IPS-11a (cell line): ENCODE measurements around the gene RASA3.

Source experiments
- H3K4me3 ChIP-seq: one replicate; pipeline ENCODE4 v1.5.1; 2013; ENCODE audit warnings: low read depth, low read length, control low read depth

Gene RASA3

GRCh38 chr13:113928685-113929627 lies 203.5 kb downstream of the RASA3 start:
- H3K4me3 ChIP-seq: no peak overlapping the region
